Ramos (cell line): ENCODE data around the gene NSMF.

Source experiments
- in situ Hi-C: fragments of 300-500 bp; cut with MboI; formaldehyde crosslinking; loops from one replicate; pipeline ENCODE4 v1.14.3; 2022; ENCODE audit warnings: low sequenced_read_pairs; ENCODE audit not compliant: unreplicated experiment

The NSMF gene

DNA sequence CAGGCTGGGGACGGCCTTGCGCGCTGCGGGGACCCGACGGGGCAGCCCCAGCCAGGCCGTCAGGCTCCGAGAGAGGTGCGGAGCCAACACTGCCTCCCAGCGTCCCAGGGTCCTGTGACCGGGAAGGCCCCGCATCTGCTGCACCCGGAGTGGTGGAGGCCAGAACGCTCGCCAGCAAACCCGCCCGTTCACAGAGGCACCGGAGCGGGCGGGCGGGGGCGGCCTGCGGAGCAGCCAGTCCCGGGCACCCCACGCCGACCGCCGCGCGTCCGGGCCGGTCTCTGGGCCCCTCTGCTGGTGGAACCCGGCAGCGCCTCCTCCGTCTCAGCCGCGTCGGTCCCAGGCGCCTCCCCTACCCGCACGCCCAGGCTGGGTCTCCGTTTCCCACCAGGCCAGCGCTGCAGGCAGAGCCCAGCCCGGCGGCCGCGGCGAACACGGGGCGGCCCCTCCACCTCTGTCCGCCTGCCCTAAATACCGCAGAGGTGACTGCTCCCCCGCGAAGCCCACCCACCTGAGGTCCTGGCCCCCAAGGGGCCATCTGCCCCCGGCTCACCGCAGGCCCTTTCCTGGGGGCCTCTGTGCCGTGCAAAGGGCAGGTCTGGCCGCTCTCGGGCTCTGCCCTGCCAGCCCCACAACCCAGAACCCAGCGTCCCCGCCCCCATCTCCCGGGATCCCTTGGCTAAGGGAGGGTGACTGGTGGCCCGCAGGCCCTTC is 52.1 kb downstream of the NSMF start:
- in situ Hi-C loops = no loop called here

- in situ Hi-C loops = no loop called here
These were observed 52.9 kb downstream of the NSMF start for GRCh38 chr9:137406085-137406760.

DNA sequence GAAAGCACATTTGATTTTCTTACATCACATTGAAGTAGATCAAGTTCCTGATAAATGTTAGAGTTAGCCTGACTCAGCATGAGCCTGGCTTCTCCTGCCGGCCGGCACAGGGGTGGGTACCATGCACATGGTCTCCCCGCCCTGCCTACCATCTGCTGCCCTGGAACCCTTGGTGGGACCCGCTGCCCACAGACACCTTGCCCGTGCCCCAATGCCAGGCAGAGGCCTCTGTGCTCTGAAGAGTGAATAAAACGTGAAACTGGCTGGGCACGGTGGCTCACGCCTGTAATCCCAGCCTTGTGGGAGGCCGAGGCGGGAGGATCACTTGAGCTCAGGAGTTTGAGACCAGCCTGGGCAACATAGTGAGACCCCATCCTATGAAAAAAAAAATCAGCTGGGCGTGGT is 53.5 kb downstream of the NSMF start:
- in situ Hi-C loops = no loop called here

DNA sequence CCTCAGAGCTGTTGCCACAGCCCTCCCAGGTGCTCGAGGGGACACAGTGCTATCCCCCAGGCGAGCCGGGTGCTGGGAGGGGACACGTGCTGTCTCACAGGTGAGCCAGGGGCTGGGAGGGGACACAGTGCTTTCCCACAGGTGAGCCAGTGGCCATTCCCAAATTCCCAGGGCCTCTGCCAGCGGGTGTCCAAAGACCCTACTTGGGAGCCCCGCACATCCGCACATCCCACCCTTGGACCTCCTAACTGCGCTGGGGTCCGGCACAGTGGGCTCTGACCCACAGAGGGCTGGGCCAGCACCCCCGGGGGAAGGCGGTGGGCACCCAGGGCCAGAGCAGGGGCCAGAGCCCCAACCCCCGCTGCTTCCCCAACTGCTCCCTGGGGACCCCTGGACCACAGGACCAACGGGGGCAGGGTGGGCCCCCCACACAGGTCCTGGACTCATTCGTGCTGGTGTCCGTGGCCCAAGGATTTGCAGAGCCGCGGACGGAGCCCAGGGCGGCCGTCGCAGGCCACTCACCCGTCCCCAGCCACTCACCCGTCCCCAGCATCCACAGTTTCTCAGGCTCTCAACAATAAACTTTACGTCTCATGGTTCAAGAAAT is 54.1 kb downstream of the NSMF start:
- in situ Hi-C loops = no loop called here

DNA sequence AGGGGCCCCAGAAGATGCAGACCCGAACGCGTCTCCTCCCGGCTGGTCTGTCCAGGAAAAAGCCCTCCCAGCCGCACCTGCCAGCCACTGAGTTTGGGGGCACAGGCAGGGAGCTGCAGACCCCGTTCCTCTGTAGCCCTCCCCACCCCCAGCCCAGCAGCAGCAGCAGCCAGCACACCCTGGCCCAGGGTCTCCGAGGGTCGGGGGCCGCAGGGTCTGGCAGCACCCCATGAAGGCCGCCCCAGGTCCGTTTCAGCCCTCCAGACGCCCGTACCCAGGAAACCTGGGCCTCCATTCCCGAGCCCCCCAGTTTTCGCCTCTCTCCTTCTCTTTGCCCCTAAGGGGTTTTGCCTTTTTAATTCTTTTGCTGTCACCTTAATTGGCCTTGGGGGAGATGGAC is 55.9 kb downstream of the NSMF start:
- in situ Hi-C loops = no loop called here

GRCh38 chr9:137402746-137403145 is 56.4 kb downstream of the NSMF start:
- in situ Hi-C loops = no loop called here

DNA sequence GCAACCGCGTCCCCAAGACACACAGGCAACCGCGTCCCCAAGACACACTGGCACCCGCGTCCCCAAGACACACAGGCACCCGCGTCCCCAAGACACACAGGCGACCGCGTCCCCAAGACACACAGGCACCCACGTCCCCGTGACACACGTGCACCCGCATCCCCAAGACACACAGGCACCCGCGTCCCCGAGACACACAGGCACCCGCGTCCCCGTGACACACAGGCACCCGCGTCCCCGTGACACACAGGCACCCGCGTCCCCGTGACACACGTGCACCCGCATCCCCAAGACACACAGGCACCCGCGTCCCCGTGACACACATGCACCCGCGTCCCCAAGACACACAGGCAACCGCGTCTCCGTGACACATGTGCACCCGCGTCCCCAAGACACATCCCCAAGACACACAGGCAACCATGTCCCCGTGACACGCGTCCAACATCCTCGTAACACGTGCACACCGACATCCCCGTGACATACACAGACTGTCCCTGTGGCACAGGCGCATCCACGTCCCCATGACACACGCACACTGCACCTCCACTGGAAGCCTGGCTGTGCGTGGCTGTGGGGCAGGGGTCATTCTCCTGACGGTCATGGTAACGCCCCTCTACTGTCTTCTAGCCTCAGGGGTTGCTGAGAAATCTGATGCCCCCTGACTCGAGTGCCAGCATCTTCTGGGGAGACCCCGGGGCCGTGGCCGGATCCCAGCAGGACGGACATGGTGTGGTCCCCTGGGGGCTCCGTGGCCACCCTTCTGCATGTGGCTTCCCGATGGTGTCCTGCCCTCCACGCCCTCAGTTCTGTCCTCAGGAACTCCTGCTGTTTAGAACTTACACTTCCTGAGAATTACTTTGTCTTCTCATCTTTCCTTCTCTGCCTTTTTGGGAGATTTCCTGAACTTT is 60.3 kb downstream of the NSMF start:
- in situ Hi-C loops = no loop called here

GRCh38 chr9:137397675-137398423 is 61.3 kb downstream of the NSMF start:
- in situ Hi-C loops = no loop called here
